A673 (cell line): ENCODE data around the gene TBP. TPM values are rescaled to one million over a fixed set of nuclear protein-coding genes. Genes with fewer than 3 reads are reported as not detected.
A peak's percentile ranks its signal among the peaks of the same experiment; 100 is the strongest.

Source experiments
- BruUV-seq: library from RNA; stranded (reverse); fragments of 400-500 nt; replicated peaks from 2 replicates; lab custom pipeline; 2021; lab: Mats Ljungman, UMichigan
- CTCF ChIA-PET: fragments of 300-600 bp; sonication (Branson Sonifier 250); formaldehyde crosslinking; loops from one replicate; lab custom pipeline; 2022; ENCODE audit warnings: antibody characterized with exemption; lab: Charles Lee
- POLR2A ChIA-PET: fragments of 300-600 bp; sonication (Branson Sonifier 250); formaldehyde crosslinking; loops from one replicate; lab custom pipeline; 2022; ENCODE audit warnings: antibody characterized with exemption; ENCODE audit not compliant: low non-redundant PET; lab: Charles Lee
- DNase-seq: peaks from one replicate; pipeline ENCODE4 v3.0.0-alpha.2; 2015; ENCODE audit warnings: low spot score
- H3K27ac ChIP-seq: fragments of 200-600 bp; sonication (generic); 2 replicates; pipeline ENCODE4 v1.5.1; 2016; ENCODE audit warnings: mixed run types, low read depth, mild to moderate bottlenecking, mixed read lengths, antibody characterized with exemption, low read length; ENCODE audit not compliant: poor library complexity, severe bottlenecking
- H3K27me3 ChIP-seq: fragments of 200-600 bp; sonication (generic); replicated peaks from 2 replicates; pipeline ENCODE4 v1.6.1; 2017; ENCODE audit warnings: mixed run types, low read depth, mild to moderate bottlenecking, mixed read lengths, antibody characterized with exemption, low read length; ENCODE audit not compliant: insufficient read depth, poor library complexity
- H3K36me3 ChIP-seq: fragments of 200-600 bp; sonication (generic); 2 replicates; pipeline ENCODE4 v1.6.1; 2016; ENCODE audit warnings: mixed run types, mild to moderate bottlenecking, mixed read lengths, antibody characterized with exemption, low read length; ENCODE audit not compliant: insufficient read depth, poor library complexity, severe bottlenecking
- H3K4me1 ChIP-seq: fragments of 200-600 bp; sonication (generic); 2 replicates; pipeline ENCODE4 v1.6.1; 2017; ENCODE audit warnings: mixed run types, mild to moderate bottlenecking, mixed read lengths, antibody characterized with exemption, low read length; ENCODE audit not compliant: insufficient read depth, poor library complexity, severe bottlenecking
- H3K4me3 ChIP-seq: fragments of 200-600 bp; sonication (generic); 2 replicates; pipeline ENCODE4 v1.5.1; 2016; ENCODE audit warnings: low read depth, mixed run types, mild to moderate bottlenecking, mixed read lengths, low read length; ENCODE audit not compliant: poor library complexity, severe bottlenecking
- H3K9me3 ChIP-seq: fragments of 200-600 bp; sonication (generic); 2 replicates; pipeline ENCODE4 v1.6.1; 2016; ENCODE audit warnings: mixed run types, low read depth, mild to moderate bottlenecking, mixed read lengths, antibody characterized with exemption, low read length; ENCODE audit not compliant: poor library complexity, severe bottlenecking
- EZH2 ChIP-seq: fragments of 200-600 bp; sonication (generic); IDR thresholded peaks from 2 replicates; pipeline ENCODE4 v1.6.1; 2017; ENCODE audit warnings: borderline replicate concordance, low read depth, mild to moderate bottlenecking, mixed read lengths, antibody characterized with exemption, low read length; ENCODE audit not compliant: poor library complexity, severe bottlenecking
- intact Hi-C: fragments of 100-400 bp; cut with micrococcal nuclease; formaldehyde crosslinking; loops from one replicate; pipeline ENCODE4 v1.10.0; 2022; ENCODE audit not compliant: unreplicated experiment
- total RNA-seq: library from RNA; stranded (reverse); gene quantifications from 2 replicates; pipeline ENCODE4 v1.2.3, GENCODE V29; 2021
- TF ChIP-seq, protein P1 (sequence below): fragments of 300-800, 200-600 bp; sonication (generic); conservative IDR thresholded peaks from 2 replicates; pipeline ENCODE4 v1.5.1; 2017; ENCODE audit warnings: low read depth, mild to moderate bottlenecking, antibody characterized with exemption, low read length, moderate library complexity, mixed read lengths

Gene TBP
- total RNA-seq, 1 experiment from 2014 or later, result 23.7 TPM

DNA sequence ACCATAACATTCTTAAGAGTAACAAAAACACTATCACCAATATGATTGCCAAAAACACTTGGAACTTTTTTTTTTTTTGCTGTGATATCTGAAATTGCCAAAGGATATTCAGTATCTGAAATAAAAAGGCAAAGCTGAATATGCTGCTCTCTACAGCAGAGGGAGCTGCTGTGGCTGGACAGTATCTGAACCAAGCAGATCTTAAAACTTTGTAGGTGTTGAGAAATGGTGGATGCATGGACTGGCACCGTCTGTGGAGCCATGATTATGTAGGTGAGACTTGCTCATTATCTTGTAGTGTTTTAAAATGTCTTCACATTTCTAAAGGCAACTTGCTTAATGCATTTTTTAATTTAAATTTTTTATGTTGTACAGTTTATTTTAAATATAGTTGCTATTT, 21.1 kb downstream of the TBP start:
- no peaks in the 10 kb centered on the region for H3K9me3 ChIP-seq
- BruUV-seq, result no TSS peak
- H3K27me3 ChIP-seq, result no peaks in the 10 kb centered on the region
- no peaks in the 10 kb centered on the region for H3K4me1 ChIP-seq
- CTCF ChIA-PET, result interaction anchor here (0.7 kb wide), 1 partner anchor 22 kb away, joined by 3 read pairs; the partner anchor contains the start of gene PSMB1
- H3K36me3 ChIP-seq, result peaks cover 63% of the 10 kb centered on the region
- no peak overlapping the region for H3K4me3 ChIP-seq
- TF ChIP-seq, protein P1, sequence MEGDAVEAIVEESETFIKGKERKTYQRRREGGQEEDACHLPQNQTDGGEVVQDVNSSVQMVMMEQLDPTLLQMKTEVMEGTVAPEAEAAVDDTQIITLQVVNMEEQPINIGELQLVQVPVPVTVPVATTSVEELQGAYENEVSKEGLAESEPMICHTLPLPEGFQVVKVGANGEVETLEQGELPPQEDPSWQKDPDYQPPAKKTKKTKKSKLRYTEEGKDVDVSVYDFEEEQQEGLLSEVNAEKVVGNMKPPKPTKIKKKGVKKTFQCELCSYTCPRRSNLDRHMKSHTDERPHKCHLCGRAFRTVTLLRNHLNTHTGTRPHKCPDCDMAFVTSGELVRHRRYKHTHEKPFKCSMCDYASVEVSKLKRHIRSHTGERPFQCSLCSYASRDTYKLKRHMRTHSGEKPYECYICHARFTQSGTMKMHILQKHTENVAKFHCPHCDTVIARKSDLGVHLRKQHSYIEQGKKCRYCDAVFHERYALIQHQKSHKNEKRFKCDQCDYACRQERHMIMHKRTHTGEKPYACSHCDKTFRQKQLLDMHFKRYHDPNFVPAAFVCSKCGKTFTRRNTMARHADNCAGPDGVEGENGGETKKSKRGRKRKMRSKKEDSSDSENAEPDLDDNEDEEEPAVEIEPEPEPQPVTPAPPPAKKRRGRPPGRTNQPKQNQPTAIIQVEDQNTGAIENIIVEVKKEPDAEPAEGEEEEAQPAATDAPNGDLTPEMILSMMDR, result peak; percentile 34; the same call in 1 of the 2 replicates
- no peak for TF ChIP-seq EZH2
- POLR2A ChIA-PET, result no interaction called here
- intact Hi-C loops, result no loop called here
- DNase-seq, result no peak
- no peak overlapping the region for H3K27ac ChIP-seq

DNA sequence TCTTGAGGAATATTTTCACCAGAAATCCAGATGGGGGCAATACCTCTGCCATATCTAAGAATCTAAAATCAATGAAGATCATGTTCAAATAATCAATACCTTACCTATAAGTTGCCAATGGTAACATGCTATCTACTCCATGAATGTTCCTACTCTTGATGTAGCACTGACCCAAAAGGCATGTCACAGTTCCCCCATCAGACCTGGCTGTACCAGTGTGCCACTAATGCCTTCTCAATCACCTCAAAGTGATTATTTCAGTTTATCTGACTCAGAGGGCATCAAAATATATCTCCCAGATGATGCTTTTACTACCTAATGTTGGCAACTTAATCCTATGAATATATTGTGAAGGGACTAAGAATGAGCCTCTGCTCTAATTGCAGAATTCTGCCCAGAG, 24.7 kb downstream of the TBP start:
- CTCF ChIA-PET, result no interaction called here
- no peak for TF ChIP-seq EZH2
- TF ChIP-seq, protein P1, result no peak
- Histone ChIP-seq H3K27me3 (no peaks in the 10 kb centered on the region), H3K4me3 (no peak overlapping the region), H3K27ac (no peak overlapping the region), H3K36me3 (peaks cover 73% of the 10 kb centered on the region), H3K4me1 (no peaks in the 10 kb centered on the region), H3K9me3 (no peaks in the 10 kb centered on the region)
- no peak for DNase-seq
- POLR2A ChIA-PET, result no interaction called here
- BruUV-seq, result no TSS peak
- intact Hi-C loops, result no loop called here

DNA sequence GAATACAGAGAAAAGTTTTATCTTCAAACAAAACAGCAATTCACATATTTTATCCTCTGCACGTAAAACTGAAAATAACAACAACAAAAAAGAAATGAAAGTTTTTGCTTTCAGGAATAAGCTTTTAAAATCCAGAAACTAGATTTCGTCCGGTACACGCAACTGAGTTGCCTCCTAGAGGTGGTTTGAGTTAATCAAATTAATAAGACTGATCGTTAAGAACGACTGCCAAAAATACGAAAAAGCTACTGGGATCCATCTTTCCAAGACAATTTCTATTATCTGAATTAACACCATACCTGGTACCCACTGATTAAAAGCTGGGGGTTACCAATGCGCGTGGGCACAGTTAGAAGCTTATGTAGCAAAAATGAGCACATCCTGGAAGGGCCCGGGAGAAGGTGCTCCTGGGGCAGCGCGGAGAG, 29.6 kb downstream of the TBP start:
- Histone ChIP-seq H3K27ac (peak overlapping the region; percentile 79), H3K27me3 (no peaks in the 10 kb centered on the region), H3K4me1 (peaks cover 5% of the 10 kb centered on the region), H3K4me3 (peak overlapping the region; percentile 83), H3K9me3 (no peaks in the 10 kb centered on the region), H3K36me3 (peaks cover 40% of the 10 kb centered on the region)
- intact Hi-C loops, result no loop called here
- ChIA-PET CTCF (no interaction called here), POLR2A (no interaction called here)
- TF ChIP-seq EZH2, result no peak
- TF ChIP-seq, protein P1, result no peak
- DNase-seq, result no peak
- BruUV-seq, result no TSS peak
